Measurements from ENCODE around the gene NOL7. TPM values are rescaled to one million over a fixed set of nuclear protein-coding genes. Genes with fewer than 3 reads are reported as not detected.

The NOL7 gene
- total and polyA plus RNA-seq, 9 of the 15 experiments (the other 6 are each of a cell fraction or from before 2014, with no cell fraction given): 19.4 to 235 (median 157) TPM

- TF ChIP-seq ZHX1 (conservative IDR thresholded peaks at IDR 0.05; ENCODE audit: low read length) (no peak), NCOA4 (IDR thresholded peaks at IDR 0.05; ENCODE audit: partially characterized antibody) (no peak), C11orf30 (IDR thresholded peaks at IDR 0.05; ENCODE audit: low read depth) (no peak), ETV1 (tag; conservative IDR thresholded peaks at IDR 0.05; ENCODE audit: low read depth) (no peak), MTA1 (IDR thresholded peaks at IDR 0.05; ENCODE audit: borderline replicate concordance) (no peak), BCLAF1 (IDR thresholded peaks at IDR 0.05; ENCODE audit: borderline replicate concordance in 1 of 2, control insufficient read depth in 1 of 2, low read depth in 2 of 2, low read length in 1 of 2) (no peak), CHAMP1 (IDR thresholded peaks at IDR 0.05) (no peak), ZFP30 (CRISPR knock-in tag; IDR thresholded peaks at IDR 0.05; ENCODE audit: borderline replicate concordance) (no peak), GTF3C2 (IDR thresholded peaks at IDR 0.05; ENCODE audit: borderline replicate concordance, extremely low read depth, insufficient read length) (no peak), ZNF76 (CRISPR knock-in tag; IDR thresholded peaks at IDR 0.05; ENCODE audit: borderline replicate concordance) (no peak), TCF3 (CRISPR knock-in tag; IDR thresholded peaks at IDR 0.05) (no peak), LEF1 (IDR thresholded peaks at IDR 0.05) (no peak), DEAF1 (CRISPR knock-in tag; IDR thresholded peaks at IDR 0.05) (no peak), ZC3H8 (IDR thresholded peaks at IDR 0.05) (no peak)
Measured at GRCh38 chr6:13574149-13574570, 41.0 kb upstream of the NOL7 start (continued).
